ENCODE results near the gene PSMG1. TPM values are rescaled to one million over a fixed set of nuclear protein-coding genes. Genes with fewer than 3 reads are reported as not detected.
A peak's percentile ranks its signal among the peaks of the same experiment; 100 is the strongest.

PSMG1 gene
- total and polyA plus RNA-seq, 2 of the 8 experiments (the other 6 are each of a cell fraction or from before 2014, with no cell fraction given), result 50.7 to 93.7 TPM

- TF ChIP-seq POLR2A (IDR thresholded peaks at IDR 0.05; ENCODE audit: control extremely low read depth in 1 of 2, low read depth in 2 of 2, low read length in 2 of 2) (peak; percentile 85 to 98), POLR2AphosphoS5 (IDR thresholded peaks at IDR 0.05; ENCODE audit: low read depth, low read length) (peak; percentile 96), BACH1 (IDR thresholded peaks at IDR 0.05; ENCODE audit: low read length) (peak; percentile 18; the same call in 1 of the 2 replicates), TBP (IDR thresholded peaks at IDR 0.05; ENCODE audit: low read depth, low read length) (peak; percentile 68; the same call in 1 of the 2 replicates), SUZ12 (IDR thresholded peaks at IDR 0.05; ENCODE audit: low read length) (peak; percentile 36; the same call in 1 of the 2 replicates), CREB1 (IDR thresholded peaks at IDR 0.05) (no peak; the same call in 1 of the 2 replicates), BRCA1 (IDR thresholded peaks at IDR 0.05; ENCODE audit: low read depth, low read length) (0 out of 2 replicates have a peak, but pooled peaks have one; percentile 23), KDM4A (IDR thresholded peaks at IDR 0.05; ENCODE audit: low read depth, low read length, severe bottlenecking) (peak; percentile 68), ASH2L (IDR thresholded peaks at IDR 0.05; ENCODE audit: low read length) (peak; percentile 79), KDM1A (IDR thresholded peaks at IDR 0.05; ENCODE audit: borderline replicate concordance, low read length) (peak; percentile 75; the same call in 1 of the 2 replicates), YY1 (IDR thresholded peaks at IDR 0.05; ENCODE audit: low read depth, low read length) (peak; percentile 86), PHF8 (conservative IDR thresholded peaks at IDR 0.05; ENCODE audit: low read depth, low read length) (peak; percentile 94)
- TF ChIP-seq, protein P1, sequence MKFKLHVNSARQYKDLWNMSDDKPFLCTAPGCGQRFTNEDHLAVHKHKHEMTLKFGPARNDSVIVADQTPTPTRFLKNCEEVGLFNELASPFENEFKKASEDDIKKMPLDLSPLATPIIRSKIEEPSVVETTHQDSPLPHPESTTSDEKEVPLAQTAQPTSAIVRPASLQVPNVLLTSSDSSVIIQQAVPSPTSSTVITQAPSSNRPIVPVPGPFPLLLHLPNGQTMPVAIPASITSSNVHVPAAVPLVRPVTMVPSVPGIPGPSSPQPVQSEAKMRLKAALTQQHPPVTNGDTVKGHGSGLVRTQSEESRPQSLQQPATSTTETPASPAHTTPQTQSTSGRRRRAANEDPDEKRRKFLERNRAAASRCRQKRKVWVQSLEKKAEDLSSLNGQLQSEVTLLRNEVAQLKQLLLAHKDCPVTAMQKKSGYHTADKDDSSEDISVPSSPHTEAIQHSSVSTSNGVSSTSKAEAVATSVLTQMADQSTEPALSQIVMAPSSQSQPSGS (IDR thresholded peaks at IDR 0.05; ENCODE audit: low read length), result 0 out of 2 replicates have a peak, but pooled peaks have one; percentile 15
- TF ChIP-seq, protein P2, sequence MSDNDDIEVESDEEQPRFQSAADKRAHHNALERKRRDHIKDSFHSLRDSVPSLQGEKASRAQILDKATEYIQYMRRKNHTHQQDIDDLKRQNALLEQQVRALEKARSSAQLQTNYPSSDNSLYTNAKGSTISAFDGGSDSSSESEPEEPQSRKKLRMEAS (IDR thresholded peaks at IDR 0.05), result peak; percentile 87
Measured at GRCh38 chr21:39183272-39184049, at the start of gene PSMG1 (continued).

All from H1 (cell line).